ENCODE measurements around the gene CALHM5. TPM values are rescaled to one million over a fixed set of nuclear protein-coding genes. Genes with fewer than 3 reads are reported as not detected.

Gene CALHM5, protein sequence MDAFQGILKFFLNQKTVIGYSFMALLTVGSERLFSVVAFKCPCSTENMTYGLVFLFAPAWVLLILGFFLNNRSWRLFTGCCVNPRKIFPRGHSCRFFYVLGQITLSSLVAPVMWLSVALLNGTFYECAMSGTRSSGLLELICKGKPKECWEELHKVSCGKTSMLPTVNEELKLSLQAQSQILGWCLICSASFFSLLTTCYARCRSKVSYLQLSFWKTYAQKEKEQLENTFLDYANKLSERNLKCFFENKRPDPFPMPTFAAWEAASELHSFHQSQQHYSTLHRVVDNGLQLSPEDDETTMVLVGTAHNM
- total RNA-seq (2022; extraction: Qiagen RNA extraction): 0.05 to 0.09 TPM (median 0.07 TPM) in 5 replicates

DNA sequence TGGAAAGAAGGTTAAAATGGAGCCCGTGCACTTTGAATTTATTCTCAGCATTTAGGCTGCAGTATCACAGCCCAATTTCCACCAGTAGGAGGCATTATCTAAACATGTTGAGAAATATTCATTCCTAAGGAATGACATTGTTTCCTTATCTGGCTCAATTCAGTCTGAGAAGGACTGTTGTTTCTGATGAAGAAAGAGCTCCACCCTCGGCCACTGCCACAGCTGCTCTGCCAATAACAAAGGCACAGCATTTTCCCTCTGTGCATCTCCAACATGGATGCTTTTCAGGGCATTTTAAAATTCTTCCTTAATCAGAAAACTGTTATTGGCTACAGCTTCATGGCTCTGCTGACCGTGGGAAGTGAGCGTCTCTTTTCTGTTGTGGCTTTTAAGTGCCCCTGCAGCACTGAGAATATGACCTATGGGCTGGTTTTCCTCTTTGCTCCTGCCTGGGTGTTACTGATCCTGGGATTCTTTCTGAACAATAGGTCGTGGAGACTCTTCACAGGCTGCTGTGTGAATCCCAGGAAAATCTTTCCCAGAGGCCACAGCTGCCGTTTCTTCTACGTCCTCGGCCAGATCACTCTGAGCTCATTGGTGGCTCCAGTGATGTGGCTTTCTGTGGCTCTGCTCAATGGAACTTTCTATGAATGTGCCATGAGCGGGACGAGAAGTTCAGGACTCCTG, at the start of gene CALHM5:
TSS of gene CALHM5 (plus strand) at position 216 of the 687 bp plus-strand sequence. CDS start at position 274, 58 bp downstream.

GRCh38 chr6:116545651-116546050, 34.2 kb downstream of the CALHM5 start, which contains the start of gene TRAPPC3L:
TRAPPC3L (minus strand) TSS chr6:116545684; CDS start chr6:116545514, 170 bp downstream.

DNA sequence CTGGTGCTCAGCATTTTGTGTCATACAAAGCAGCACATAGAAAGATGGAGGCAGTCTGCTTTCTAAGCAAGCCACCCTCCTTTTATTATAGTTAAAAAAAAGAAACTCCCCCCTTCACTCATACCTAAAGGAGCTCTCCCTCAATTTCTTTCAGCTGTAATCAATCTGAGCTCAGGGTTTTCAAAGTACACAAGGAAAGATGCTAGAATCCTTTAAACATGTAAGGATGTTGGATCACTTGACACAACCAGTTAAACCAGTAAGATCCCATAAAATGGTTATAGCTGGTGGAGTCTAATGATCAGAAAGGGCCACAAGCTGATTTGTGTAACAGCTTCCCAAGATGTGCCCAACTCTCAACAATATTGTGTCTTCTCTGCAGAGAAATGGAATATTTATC, 42.0 kb downstream of the CALHM5 start, which contains the start of gene CALHM4:
TSS of gene CALHM4 (plus strand) at position 301 of the 400 bp plus-strand sequence. CDS start at position 344, 43 bp downstream.

GRCh38 chr6:116570856-116571682, 59.6 kb downstream of the CALHM5 start, which contains the start of gene RWDD1:
RWDD1 (plus strand) TSS chr6:116571504; CDS start chr6:116571583, 79 bp downstream.

Other genes starting within 250 kb of the CALHM5 start
- 25.0 to 29.7 TPM (median 28.5 TPM) in 5 replicates for gene TSPYL1, start 231.7 kb upstream of the CALHM5 start, total RNA-seq (2022; extraction: Qiagen RNA extraction)
- 14.6 to 15.7 TPM (median 15.1 TPM) in 5 replicates for gene DSE, start 140.7 kb upstream of the CALHM5 start, total RNA-seq (2022; extraction: Qiagen RNA extraction)
- 0.33 TPM in 1 of 5 replicates, not detected in the others for gene CALHM6, start 50.3 kb upstream of the CALHM5 start, total RNA-seq (2022; extraction: Qiagen RNA extraction)
- gene TRAPPC3L, start 34.0 kb downstream of the CALHM5 start, total RNA-seq (2022; extraction: Qiagen RNA extraction): not detected in 5 replicates
- not detected in 5 replicates for gene CALHM4, start 42.1 kb downstream of the CALHM5 start, total RNA-seq (2022; extraction: Qiagen RNA extraction)
- 21.8 to 37.2 TPM (median 34.7 TPM) in 5 replicates for gene RWDD1, start 59.9 kb downstream of the CALHM5 start, total RNA-seq (2022; extraction: Qiagen RNA extraction)
- 0.15 to 0.22 TPM (median 0.20 TPM) in 5 replicates for gene RSPH4A, start 104.8 kb downstream of the CALHM5 start, total RNA-seq (2022; extraction: Qiagen RNA extraction)
- gene ZUP1, start 157.1 kb downstream of the CALHM5 start, total RNA-seq (2022; extraction: Qiagen RNA extraction): 6.0 to 7.9 TPM (median 6.8 TPM) in 5 replicates
- gene KPNA5, start 169.6 kb downstream of the CALHM5 start, total RNA-seq (2022; extraction: Qiagen RNA extraction): 1.1 to 1.9 TPM (median 1.9 TPM) in 5 replicates